ENCODE data around the gene CDYL. TPM values are rescaled to one million over a fixed set of nuclear protein-coding genes. Genes with fewer than 3 reads are reported as not detected.
"Not testable (repeated sequence)": the region's sequence is repeated elsewhere in the genome, so short reads cannot be mapped to it uniquely, and the experiment has no call there.

Gene CDYL
- total and polyA plus RNA-seq, 10 donors = 6.8 to 48.4 (median 35.3) TPM

- intact Hi-C loops (cut with DNase I; ENCODE audit: low total_unique reads) = no loop called here
These were observed 74.8 kb downstream of the CDYL start for GRCh38 chr6:4851035-4851434.

GRCh38 chr6:4852186-4852585 lies 76.0 kb downstream of the CDYL start:
- intact Hi-C loops (cut with DNase I; ENCODE audit: low total_unique reads); H3K4me3 ChIP-seq: not testable (repeated sequence)
- 67 to 82% (median 70%) methylated on average over 1 of the region's 1 CpG for WGBS, 5 donors

More at GRCh38 chr6:4851035-4851434, 74.8 kb downstream of the CDYL start:
- TF ChIP-seq POLR2A (IDR thresholded peaks at IDR 0.05) (no peak), CTCF (IDR thresholded peaks at IDR 0.05 in 8 of 11, conservative IDR thresholded peaks at IDR 0.05 in 3 of 11) (no peak), POLR2AphosphoS5 (IDR thresholded peaks at IDR 0.05) (no peak)
- Histone ChIP-seq H3K27ac (no peak overlapping the region), H3K36me3 (peaks cover 0 to 6% (median 0%) of the 10 kb centered on the region in 6 donors), H3K4me3 (no peak overlapping the region), H3K4me1 (peaks cover 0 to 58% (median 22%) of the 10 kb centered on the region in 6 donors), H3K9me3 (peaks cover 0 to 6% (median 0%) of the 10 kb centered on the region in 8 donors), H3K27me3 (replicated peaks in 1 of 7) (no peaks in the 10 kb centered on the region)
- 96 to 98% (median 97%) methylated on average over 4 of the region's 4 CpGs for WGBS, 5 donors
- no peak for DNase-seq

GRCh38 chr6:4852938-4853337 lies 76.7 kb downstream of the CDYL start:
- peaks cover 0 to 6% (median 0%) of the 10 kb centered on the region in 8 donors for H3K9me3 ChIP-seq
- no peak overlapping the region for H3K27ac ChIP-seq
- no peak for DNase-seq
- H3K27me3 ChIP-seq (replicated peaks in 1 of 7) = no peaks in the 10 kb centered on the region
- peaks cover 0 to 6% (median 0%) of the 10 kb centered on the region in 6 donors for H3K36me3 ChIP-seq
- intact Hi-C loops (cut with DNase I; ENCODE audit: low total_unique reads) = no loop called here
- no peak overlapping the region for H3K4me3 ChIP-seq
- peaks cover 0 to 68% (median 17%) of the 10 kb centered on the region in 6 donors for H3K4me1 ChIP-seq
- TF ChIP-seq POLR2AphosphoS5 (IDR thresholded peaks at IDR 0.05) (no peak), POLR2A (IDR thresholded peaks at IDR 0.05) (no peak), CTCF (IDR thresholded peaks at IDR 0.05 in 8 of 11, conservative IDR thresholded peaks at IDR 0.05 in 3 of 11) (no peak)
- WGBS, 5 donors = 89 to 98% (median 95%) methylated on average over 5 of the region's 5 CpGs

More at GRCh38 chr6:4852186-4852585, 76.0 kb downstream of the CDYL start:
- not testable (repeated sequence) for H3K9me3 ChIP-seq; H3K36me3 ChIP-seq; H3K27me3 ChIP-seq (replicated peaks in 1 of 7); DNase-seq; H3K27ac ChIP-seq
- H3K4me1 ChIP-seq = peaks cover 0 to 62% (median 22%) of the 10 kb centered on the region in 6 donors

- H3K4me1 ChIP-seq = peaks cover 0 to 69% (median 17%) of the 10 kb centered on the region in 6 donors
- DNase-seq = no peak
- no peak overlapping the region for H3K4me3 ChIP-seq
- TF ChIP-seq CTCF (IDR thresholded peaks at IDR 0.05 in 8 of 11, conservative IDR thresholded peaks at IDR 0.05 in 3 of 11) (no peak), POLR2AphosphoS5 (IDR thresholded peaks at IDR 0.05) (no peak)
- no peak overlapping the region for H3K27ac ChIP-seq
- H3K36me3 ChIP-seq = peaks cover 0 to 6% (median 0%) of the 10 kb centered on the region in 6 donors
- peaks cover 0 to 6% (median 0%) of the 10 kb centered on the region in 8 donors for H3K9me3 ChIP-seq
- no peaks in the 10 kb centered on the region for H3K27me3 ChIP-seq (replicated peaks in 1 of 7)
- 79 to 88% (median 85%) methylated on average over 4 of the region's 4 CpGs for WGBS, 5 donors
- intact Hi-C loops (cut with DNase I; ENCODE audit: low total_unique reads) = no loop called here
These were observed 77.1 kb downstream of the CDYL start for GRCh38 chr6:4853349-4853748.
